Measurements from ENCODE around the gene INTS6.
A peak's percentile ranks its signal among the peaks of the same experiment; 100 is the strongest.

INTS6 gene

DNA sequence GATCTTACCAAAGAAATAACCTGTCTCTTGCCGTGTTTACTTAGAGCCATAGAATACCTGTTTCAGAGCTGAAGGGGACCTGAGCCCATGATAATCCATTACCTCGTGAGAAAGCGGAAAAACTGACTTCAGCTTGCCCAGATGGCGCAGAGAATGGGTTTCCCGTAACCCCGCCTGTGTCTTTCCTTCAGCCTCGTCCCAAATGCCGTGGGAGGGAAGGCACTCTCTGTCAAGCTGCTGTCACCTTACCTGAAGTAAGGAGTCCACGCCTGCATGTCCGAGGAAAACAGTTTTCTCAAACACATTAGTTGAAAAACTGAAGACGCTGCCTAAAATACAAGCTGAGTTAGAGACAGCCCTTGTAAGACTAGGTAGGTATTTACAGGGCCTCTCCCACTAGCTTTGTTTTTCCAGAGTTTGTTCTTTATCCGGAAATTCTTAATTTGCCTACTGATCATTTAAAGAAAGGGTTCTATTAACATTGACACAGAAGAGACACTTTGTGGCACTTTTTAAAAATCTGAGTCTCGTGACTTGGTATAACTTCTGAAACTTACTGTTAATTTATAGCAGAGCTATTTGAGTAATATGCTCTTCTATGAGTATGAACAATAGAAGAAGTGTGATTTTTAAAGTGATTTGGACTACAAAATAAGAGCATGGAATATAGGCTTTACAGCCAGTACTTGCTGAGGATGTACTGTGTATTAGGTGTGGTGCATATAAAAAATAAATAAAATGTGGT is 1.3 kb upstream of the INTS6 start:
- peak overlapping the region; percentile 89 for H3K27ac ChIP-seq (ENCODE audit: low read depth, low read length)
- H3K36me3 ChIP-seq (ENCODE audit: control insufficient read depth, low read length), result peaks cover 49% of the 10 kb centered on the region
- no peaks in the 10 kb centered on the region for H4K20me1 ChIP-seq (ENCODE audit: control insufficient read depth, insufficient read depth, low read depth, low read length)
- H3K4me1 ChIP-seq (ENCODE audit: control insufficient read depth, low read length), result peaks cover 34% of the 10 kb centered on the region
- H3K9me2 ChIP-seq (replicated peaks; ENCODE audit: control insufficient read depth, low read length), result no peaks in the 10 kb centered on the region
- H3F3A ChIP-seq (ENCODE audit: control insufficient read depth, insufficient read depth), result peaks cover 22% of the 10 kb centered on the region
- H3K4me2 ChIP-seq (ENCODE audit: low read length), result peak overlapping the region; percentile 97
- H3K79me2 ChIP-seq (ENCODE audit: control insufficient read depth, low read length), result peaks cover 21% of the 10 kb centered on the region
- TF ChIP-seq EZH2phosphoT487 (IDR thresholded peaks at IDR 0.05; ENCODE audit: borderline replicate concordance, low read length), result no peak
- no peak for TF ChIP-seq CTCF (IDR thresholded peaks at IDR 0.05; ENCODE audit: low read depth, low read length, poor library complexity, severe bottlenecking)
- no peaks in the 10 kb centered on the region for H3K27me3 ChIP-seq (ENCODE audit: control insufficient read depth, low read length)
- peaks cover 11% of the 10 kb centered on the region for H3K9me3 ChIP-seq (ENCODE audit: control insufficient read depth, insufficient read depth, low read length)
- H3K4me3 ChIP-seq (ENCODE audit: low read length), result peak overlapping the region; percentile 90

DNA sequence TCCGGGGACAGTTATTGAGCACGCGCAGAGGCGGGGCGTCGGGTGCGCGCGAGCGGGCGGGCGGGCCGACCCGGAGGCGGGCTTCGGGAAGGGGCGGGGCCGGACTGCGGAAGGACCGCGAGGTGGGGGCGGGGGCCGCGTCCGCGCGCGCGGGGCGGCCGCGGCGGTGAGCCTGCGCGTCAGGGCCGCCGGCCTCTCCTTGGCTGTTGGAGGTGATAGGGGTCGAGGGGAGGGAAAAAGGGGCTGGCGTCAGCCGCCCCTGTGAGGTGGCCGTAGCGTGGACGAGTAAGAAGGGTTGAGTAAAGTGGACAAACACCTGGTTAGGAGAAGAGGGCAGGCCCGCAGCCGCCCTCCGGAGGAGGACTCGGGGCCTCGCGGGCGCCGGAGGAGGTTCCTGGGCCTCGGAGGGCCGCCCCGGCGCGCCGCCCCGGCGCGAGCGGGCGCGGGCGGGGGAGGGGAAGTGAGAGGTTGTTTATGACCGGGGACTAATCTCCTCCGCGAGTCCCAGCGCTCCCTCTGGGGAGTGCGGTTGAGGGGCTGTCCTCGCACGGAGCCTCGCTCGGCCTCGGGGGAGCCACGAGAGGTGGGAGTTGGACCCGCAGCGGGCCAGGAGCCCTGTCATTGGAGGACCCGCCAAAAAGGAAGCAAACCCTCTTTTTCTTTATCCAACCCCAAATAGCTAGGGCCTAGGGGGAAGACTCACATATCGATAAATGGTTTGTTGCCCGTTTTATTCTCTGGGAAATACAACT is 547 bp upstream of the INTS6 start:
- H3K27me3 ChIP-seq (ENCODE audit: control insufficient read depth, low read length), result no peaks in the 10 kb centered on the region
- H3K27ac ChIP-seq (ENCODE audit: low read depth, low read length), result peak overlapping the region; percentile 89
- H3K4me3 ChIP-seq (ENCODE audit: low read length), result peak overlapping the region; percentile 90
- no peaks in the 10 kb centered on the region for H3K9me2 ChIP-seq (replicated peaks; ENCODE audit: control insufficient read depth, low read length)
- peaks cover 55% of the 10 kb centered on the region for H3K36me3 ChIP-seq (ENCODE audit: control insufficient read depth, low read length)
- TF ChIP-seq CTCF (IDR thresholded peaks at IDR 0.05; ENCODE audit: low read depth, low read length, poor library complexity, severe bottlenecking), result no peak
- TF ChIP-seq EZH2phosphoT487 (IDR thresholded peaks at IDR 0.05; ENCODE audit: borderline replicate concordance, low read length), result no peak
- peaks cover 21% of the 10 kb centered on the region for H3K79me2 ChIP-seq (ENCODE audit: control insufficient read depth, low read length)
- no peaks in the 10 kb centered on the region for H4K20me1 ChIP-seq (ENCODE audit: control insufficient read depth, insufficient read depth, low read depth, low read length)
- H3K4me1 ChIP-seq (ENCODE audit: control insufficient read depth, low read length), result peaks cover 34% of the 10 kb centered on the region
- H3K4me2 ChIP-seq (ENCODE audit: low read length), result peak overlapping the region; percentile 97
- H3K9me3 ChIP-seq (ENCODE audit: control insufficient read depth, insufficient read depth, low read length), result peaks cover 11% of the 10 kb centered on the region
- H3F3A ChIP-seq (ENCODE audit: control insufficient read depth, insufficient read depth), result peaks cover 22% of the 10 kb centered on the region

DNA sequence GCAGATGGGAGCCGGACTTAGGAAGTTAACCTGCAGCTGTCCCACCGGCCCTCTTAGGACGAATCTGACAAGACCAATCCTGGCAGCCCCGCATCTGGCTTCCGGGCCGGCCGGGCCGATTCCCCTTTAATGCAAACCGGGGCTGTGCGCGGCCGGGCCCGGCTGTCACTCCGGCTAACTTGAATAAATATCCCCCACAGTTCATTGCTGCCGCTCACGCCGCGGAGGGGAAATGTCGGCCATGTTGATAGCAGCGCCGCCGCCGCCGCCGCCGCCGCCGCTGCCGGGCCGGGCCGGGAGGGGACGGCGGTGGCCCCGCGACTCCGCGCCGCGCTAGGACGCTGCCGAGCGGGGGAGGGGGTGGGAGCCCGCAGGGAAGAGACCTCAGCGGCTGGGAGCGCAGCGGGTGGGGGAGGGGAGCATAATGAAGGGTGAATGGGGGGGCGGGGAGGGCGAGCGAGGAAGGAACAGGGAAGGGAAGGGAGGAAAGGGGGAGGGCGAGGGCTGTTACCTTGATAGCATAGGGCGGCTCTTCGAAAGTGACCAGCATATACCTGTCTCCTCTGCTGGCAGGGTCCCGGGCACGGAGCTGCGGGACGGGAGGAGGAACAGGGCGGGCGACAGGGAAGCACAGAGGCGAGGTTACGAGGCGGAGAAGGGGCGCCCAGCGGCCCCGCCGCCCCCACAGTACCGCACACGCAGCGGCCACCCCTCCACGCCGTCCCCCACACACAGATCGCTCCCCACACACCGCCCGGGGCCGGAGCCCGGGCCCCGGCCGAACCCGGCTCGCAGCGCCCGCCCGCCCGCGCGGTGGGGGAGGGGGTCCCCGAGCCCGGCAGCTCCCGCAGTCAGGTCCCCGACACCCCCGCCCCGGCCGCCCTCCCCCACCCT is 1.1 kb downstream of the INTS6 start:
- no peak for TF ChIP-seq EZH2phosphoT487 (IDR thresholded peaks at IDR 0.05; ENCODE audit: borderline replicate concordance, low read length)
- no peak for TF ChIP-seq CTCF (IDR thresholded peaks at IDR 0.05; ENCODE audit: low read depth, low read length, poor library complexity, severe bottlenecking)
- peaks cover 62% of the 10 kb centered on the region for H3K36me3 ChIP-seq (ENCODE audit: control insufficient read depth, low read length)
- H4K20me1 ChIP-seq (ENCODE audit: control insufficient read depth, insufficient read depth, low read depth, low read length), result no peaks in the 10 kb centered on the region

More for the DNA sequence above, 1.1 kb downstream of the INTS6 start:
- H3K9me2 ChIP-seq (replicated peaks; ENCODE audit: control insufficient read depth, low read length), result no peaks in the 10 kb centered on the region
- peaks cover 11% of the 10 kb centered on the region for H3K9me3 ChIP-seq (ENCODE audit: control insufficient read depth, insufficient read depth, low read length)
- H3F3A ChIP-seq (ENCODE audit: control insufficient read depth, insufficient read depth), result peaks cover 22% of the 10 kb centered on the region
- peaks cover 34% of the 10 kb centered on the region for H3K4me1 ChIP-seq (ENCODE audit: control insufficient read depth, low read length)
- H3K79me2 ChIP-seq (ENCODE audit: control insufficient read depth, low read length), result peaks cover 21% of the 10 kb centered on the region
- H3K27me3 ChIP-seq (ENCODE audit: control insufficient read depth, low read length), result no peaks in the 10 kb centered on the region
- peak overlapping the region; percentile 81 for H3K27ac ChIP-seq (ENCODE audit: low read depth, low read length)
- H3K4me2 ChIP-seq (ENCODE audit: low read length), result peak overlapping the region; percentile 79
- peak overlapping the region; percentile 84 for H3K4me3 ChIP-seq (ENCODE audit: low read length)
